Endothelial cell of umbilical vein (primary cell): Measurements from ENCODE around the gene RIMKLB. TPM values are rescaled to one million over a fixed set of nuclear protein-coding genes. Genes with fewer than 3 reads are reported as not detected.

Experiments used
- BruUV-seq: library from RNA; stranded (reverse); fragments of 400-500 nt; replicated peaks from 2 replicates; lab custom pipeline; 2021; lab: Mats Ljungman, UMichigan
- CTCF ChIA-PET: fragments of 300-600, 350-600 bp; sonication (Branson Sonifier 250); formaldehyde crosslinking; loops from one replicate; lab custom pipeline; 2021; ENCODE audit warnings: antibody characterized with exemption, inconsistent platforms; lab: Charles Lee
- POLR2A ChIA-PET: fragments of 300-600, 350-600 bp; sonication (Branson Sonifier 250); formaldehyde crosslinking; loops from one replicate; lab custom pipeline; 2021; ENCODE audit warnings: antibody characterized with exemption, inconsistent platforms; lab: Charles Lee
- DNase-seq: peaks from one replicate; pipeline ENCODE4 v3.0.0-alpha.2; 2011; ENCODE audit warnings: low read depth, low spot score
- FAIRE-seq: peaks from 2 replicates; lab custom pipeline; 2011; peaks lifted over from hg19 to GRCh38; lab: Jason Lieb, UNC
- H2AFZ ChIP-seq: 2 replicates; pipeline ENCODE4 v1.6.0; 2012; ENCODE audit warnings: low read depth, low read length, control low read depth, inconsistent platforms
- H3K27ac ChIP-seq: 2 replicates; pipeline ENCODE4 v1.5.1; 2011; ENCODE audit warnings: low read depth, mild to moderate bottlenecking, control low read depth, low read length, moderate library complexity; ENCODE audit not compliant: insufficient read depth
- H3K27me3 ChIP-seq, 2 experiments: 2 replicates each; pipeline versions ENCODE4 v1.6.0 to v1.6.1; 2011; ENCODE audit warnings: low read length in 2 of 2, mixed read lengths in 1 of 2; ENCODE audit not compliant: control insufficient read depth in 2 of 2, insufficient read depth in 2 of 2
- H3K36me3 ChIP-seq, 2 experiments: 2 replicates in 1 of 2; 3 replicates in 1 of 2; pipeline ENCODE4 v1.5.1; 2011; ENCODE audit warnings: low read length in 2 of 2, mild to moderate bottlenecking in 1 of 2, moderate library complexity in 1 of 2; ENCODE audit not compliant: control insufficient read depth in 2 of 2, insufficient read depth in 2 of 2; ENCODE audit errors: extremely low read depth in 1 of 2
- H3K4me1 ChIP-seq: 3 replicates; pipeline ENCODE4 v1.5.1; 2011; ENCODE audit warnings: mild to moderate bottlenecking, low read length; ENCODE audit not compliant: control insufficient read depth, insufficient read depth; ENCODE audit errors: extremely low read depth
- H3K4me2 ChIP-seq: 2 replicates; pipeline ENCODE4 v1.6.1; 2011; ENCODE audit warnings: low read length, control low read depth, mixed read lengths; ENCODE audit not compliant: insufficient read depth
- H3K4me3 ChIP-seq, 3 experiments: fragments of 200-600 bp in 1 of 3; sonication (generic), shearing (Covaris generic) in 1 of 3; replicated peaks in 1 of 3; 2 replicates each; pipeline ENCODE4 v1.5.1; 2011 to 2016; ENCODE audit warnings: control low read depth in 3 of 3, low read length in 3 of 3, mild to moderate bottlenecking in 2 of 3, inconsistent platforms in 1 of 3, low read depth in 1 of 3, moderate library complexity in 1 of 3; ENCODE audit not compliant: insufficient read depth in 1 of 3
- H3K79me2 ChIP-seq: 2 replicates; pipeline ENCODE4 v1.6.0; 2012; ENCODE audit warnings: low read length, inconsistent platforms; ENCODE audit not compliant: control insufficient read depth, insufficient read depth
- H3K9ac ChIP-seq: replicated peaks from 2 replicates; pipeline ENCODE3; 2011; ENCODE audit warnings: low read length, control low read depth; ENCODE audit not compliant: insufficient read depth; ENCODE audit errors: extremely low read depth
- H3K9me1 ChIP-seq: replicated peaks from 3 replicates; pipeline ENCODE4 v1.6.0; 2011; ENCODE audit warnings: mild to moderate bottlenecking, low read length; ENCODE audit not compliant: control insufficient read depth, insufficient read depth; ENCODE audit errors: extremely low read depth
- H3K9me3 ChIP-seq: replicated peaks from 2 replicates; pipeline ENCODE4 v1.5.1; 2012; ENCODE audit warnings: low read length, inconsistent platforms; ENCODE audit not compliant: control insufficient read depth, insufficient read depth
- H4K20me1 ChIP-seq: replicated peaks from 2 replicates; pipeline ENCODE3; 2011; ENCODE audit warnings: mild to moderate bottlenecking, low read length; ENCODE audit not compliant: control insufficient read depth, insufficient read depth; ENCODE audit errors: extremely low read depth
- CTCF ChIP-seq, 2 donors: IDR thresholded peaks; 1 replicate in 1 of 2; 2 replicates in 1 of 2; pipeline ENCODE4 v1.5.1; 2011; ENCODE audit warnings: low read length in 2 of 2, mild to moderate bottlenecking in 2 of 2, moderate library complexity in 2 of 2, control low read depth in 1 of 2, inconsistent platforms in 1 of 2, low read depth in 1 of 2; ENCODE audit not compliant: insufficient read depth in 1 of 2; ENCODE audit errors: extremely low read depth in 1 of 2
- EZH2 ChIP-seq: IDR thresholded peaks from 2 replicates; pipeline ENCODE4 v1.6.1; 2012; ENCODE audit warnings: borderline replicate concordance, low read depth, mild to moderate bottlenecking, moderate library complexity, low read length, inconsistent platforms; ENCODE audit not compliant: severe bottlenecking
- FOS ChIP-seq: IDR thresholded peaks from 2 replicates; pipeline ENCODE4 v1.6.1; 2011; ENCODE audit warnings: mild to moderate bottlenecking, low read length, moderate library complexity, borderline replicate concordance; ENCODE audit not compliant: insufficient read depth
- GATA2 ChIP-seq: IDR thresholded peaks from 2 replicates; pipeline ENCODE4 v1.7.0; 2011; ENCODE audit warnings: low read depth, mild to moderate bottlenecking, moderate library complexity, mixed read lengths, low read length; ENCODE audit not compliant: insufficient read length, insufficient read depth
- JUN ChIP-seq: IDR thresholded peaks from 2 replicates; pipeline ENCODE4 v1.6.1; 2011; ENCODE audit warnings: borderline replicate concordance, low read depth; ENCODE audit not compliant: insufficient read length, insufficient read depth
- MAX ChIP-seq: IDR thresholded peaks from 2 replicates; pipeline ENCODE4 v1.6.1; 2011; ENCODE audit not compliant: insufficient read depth, insufficient read length
- MYC ChIP-seq: IDR thresholded peaks from one replicate; pipeline ENCODE4 v1.6.1; 2011; ENCODE audit warnings: mild to moderate bottlenecking, low read depth, low read length
- POLR2A ChIP-seq: IDR thresholded peaks from 2 replicates; pipeline ENCODE4 v1.6.1; 2012; ENCODE audit warnings: low read depth, mild to moderate bottlenecking, control low read depth, low read length
- POLR2AphosphoS5 ChIP-seq: IDR thresholded peaks from 2 replicates; pipeline ENCODE4 v1.6.1; 2012; ENCODE audit warnings: low read depth, mild to moderate bottlenecking, control low read depth, low read length, moderate library complexity; ENCODE audit not compliant: insufficient read depth
- dilution Hi-C: fragments of 300-500 bp; cut with MboI; formaldehyde crosslinking; loops from one replicate; pipeline ENCODE4 v1.15.0; 2019; ENCODE audit warnings: low sequenced_read_pairs; ENCODE audit not compliant: extremely low pct_ligation_motif_present
- intact Hi-C: fragments of 100-400 bp; cut with micrococcal nuclease; formaldehyde crosslinking; loops from one replicate; pipeline ENCODE4 v1.10.0; 2022
- polyA plus RNA-seq, 4 experiments: library from polyadenylated mRNA; depleted of rRNA in 3 of 4; stranded (reverse) in 3 of 4; unstranded in 1 of 4; fragments of >200 nt; gene quantifications; 2 replicates each; pipeline versions ENCODE4 v1.2.1 to v1.2.3, GENCODE V29; 2011 to 2012; ENCODE audit warnings: missing spikeins in 1 of 4
- total RNA-seq: library from RNA; stranded (reverse); gene quantifications from 2 replicates; pipeline ENCODE4 v1.2.3, GENCODE V29; 2021

Gene RIMKLB
- total and polyA plus RNA-seq, 2 donors (not counting 3 experiments of a cell fraction or from before 2014, with no cell fraction given), result 35.5 to 64.3 TPM

- intact Hi-C loops (no loop called here), dilution Hi-C loops (no loop called here)
- no peak overlapping the region for H3K9ac ChIP-seq
- no peak overlapping the region for H2AFZ ChIP-seq
- CTCF ChIA-PET, result no interaction called here
- H3K79me2 ChIP-seq, result no peaks in the 10 kb centered on the region
- DNase-seq, result no peak
- H3K36me3 ChIP-seq, result no peaks in the 10 kb centered on the region
- no peak overlapping the region for H3K4me3 ChIP-seq
- no peaks in the 10 kb centered on the region for H3K4me1 ChIP-seq
- BruUV-seq, result no TSS peak
- H3K27me3 ChIP-seq, result no peaks in the 10 kb centered on the region
- no peaks in the 10 kb centered on the region for H3K9me3 ChIP-seq
- FAIRE-seq, result no peak
- POLR2A ChIA-PET, result no interaction called here
- no peak for TF ChIP-seq JUN
- TF ChIP-seq FOS, result no peak
- no peak for TF ChIP-seq MAX
- TF ChIP-seq MYC, result no peak
- no peak for TF ChIP-seq EZH2
- no peak for TF ChIP-seq POLR2AphosphoS5
- TF ChIP-seq GATA2, result no peak
- no peak for TF ChIP-seq POLR2A
- TF ChIP-seq CTCF (IDR thresholded peaks at IDR 0.05; ENCODE audit: extremely low read depth in 1 of 2, insufficient read depth in 1 of 2, low read depth in 1 of 2, low read length in 2 of 2), result no peak
- H4K20me1 ChIP-seq, result no peaks in the 10 kb centered on the region
- no peaks in the 10 kb centered on the region for H3K9me1 ChIP-seq
- H3K27ac ChIP-seq, result no peak overlapping the region
- no peak overlapping the region for H3K4me2 ChIP-seq
These were observed 134.7 kb downstream of the RIMKLB start for GRCh38 chr12:8832500-8832899.

Other genes with a start within 250 kb of the RIMKLB start
- not detected in 2 replicates for gene CLEC6A, start 242.0 kb upstream of the RIMKLB start, total RNA-seq
- gene CLEC6A, start 242.0 kb upstream of the RIMKLB start, polyA plus RNA-seq, result not detected in 2 replicates
- gene CLEC4D, start 184.5 kb upstream of the RIMKLB start, total RNA-seq, result not detected in 2 replicates
- not detected in 2 replicates for gene CLEC4D, start 184.5 kb upstream of the RIMKLB start, polyA plus RNA-seq
- not detected in 2 replicates for gene CLEC4E, start 157.1 kb upstream of the RIMKLB start, total RNA-seq
- not detected in 2 replicates for gene CLEC4E, start 157.1 kb upstream of the RIMKLB start, polyA plus RNA-seq
- gene AICDA, start 85.1 kb upstream of the RIMKLB start, total RNA-seq, result not detected in 2 replicates
- not detected in 2 replicates for gene AICDA, start 85.1 kb upstream of the RIMKLB start, polyA plus RNA-seq
- gene MFAP5, start 35.2 kb upstream of the RIMKLB start, total RNA-seq, result not detected in 2 replicates
- 0.29 and 0.39 TPM in 2 replicates for gene MFAP5, start 35.2 kb upstream of the RIMKLB start, polyA plus RNA-seq
- gene A2ML1, start 124.6 kb downstream of the RIMKLB start, total RNA-seq, result not detected in 2 replicates
- gene A2ML1, start 124.6 kb downstream of the RIMKLB start, polyA plus RNA-seq, result not detected in 2 replicates
- gene PHC1, start 216.5 kb downstream of the RIMKLB start, total RNA-seq, result 31.9 and 37.3 TPM in 2 replicates
- gene PHC1, start 216.5 kb downstream of the RIMKLB start, polyA plus RNA-seq, result 66.3 and 84.3 TPM in 2 replicates